ENCODE measurements around the gene DTD1.

DNA sequence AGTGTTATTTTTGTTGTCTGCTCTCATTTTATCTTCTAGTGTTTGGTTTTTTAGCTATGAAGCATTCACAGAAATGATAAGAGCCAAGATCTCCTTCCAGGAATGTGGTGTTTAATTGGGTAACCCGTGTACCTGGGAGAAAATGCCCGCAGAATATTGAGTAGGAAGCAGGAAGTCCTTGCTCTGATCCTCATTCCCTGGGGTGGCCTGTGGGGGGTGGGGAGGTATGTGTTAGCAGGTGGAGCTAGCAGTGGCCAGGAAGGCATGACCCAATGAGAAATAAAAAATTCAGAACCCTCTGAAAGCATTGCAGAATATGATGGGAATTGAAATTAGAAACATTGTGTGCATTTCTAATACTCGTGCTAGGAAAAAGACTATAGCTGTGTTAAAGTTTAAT lies 100.8 kb downstream of the DTD1 start:
- TF ChIP-seq CTCF (IDR thresholded peaks at IDR 0.05) (no peak), POLR2AphosphoS5 (IDR thresholded peaks at IDR 0.05) (no peak)
